Mesodermal cell (in vitro differentiated cells): ENCODE data around the gene PTPRG.

Source experiments
- H3K27ac ChIP-seq: 2 replicates; pipeline ENCODE4 v1.7.0; 2013; ENCODE audit warnings: mild to moderate bottlenecking, low read depth, low read length, moderate library complexity; ENCODE audit not compliant: severe bottlenecking
- H3K36me3 ChIP-seq: 2 replicates; pipeline ENCODE4 v1.7.1; 2013; ENCODE audit warnings: mild to moderate bottlenecking, low read length, moderate library complexity; ENCODE audit not compliant: control insufficient read depth, insufficient read depth
- H3K4me1 ChIP-seq: one replicate; pipeline ENCODE4 v1.7.1; 2013; ENCODE audit warnings: mild to moderate bottlenecking, low read length; ENCODE audit not compliant: insufficient read depth, control insufficient read depth, poor library complexity, severe bottlenecking
- H3K4me3 ChIP-seq: 2 replicates; pipeline ENCODE4 v1.7.0; 2013; ENCODE audit warnings: low read length, control low read depth, mild to moderate bottlenecking; ENCODE audit not compliant: insufficient read depth, poor library complexity, severe bottlenecking; ENCODE audit errors: extremely low read depth
- H3K9me3 ChIP-seq: 2 replicates; pipeline ENCODE4 v1.7.1; 2013; ENCODE audit warnings: mild to moderate bottlenecking, low read length, moderate library complexity; ENCODE audit not compliant: control insufficient read depth
- WGBS, 2 experiments: methylation state at CpG; one replicate each; pipeline ENCODE4 v1.1.5; 2013; ENCODE audit warnings: missing lambda C conversion rate in 2 of 2; ENCODE audit not compliant: insufficient coverage in 2 of 2; 5-methylcytosine and 5-hydroxymethylcytosine counted together

PTPRG gene

DNA sequence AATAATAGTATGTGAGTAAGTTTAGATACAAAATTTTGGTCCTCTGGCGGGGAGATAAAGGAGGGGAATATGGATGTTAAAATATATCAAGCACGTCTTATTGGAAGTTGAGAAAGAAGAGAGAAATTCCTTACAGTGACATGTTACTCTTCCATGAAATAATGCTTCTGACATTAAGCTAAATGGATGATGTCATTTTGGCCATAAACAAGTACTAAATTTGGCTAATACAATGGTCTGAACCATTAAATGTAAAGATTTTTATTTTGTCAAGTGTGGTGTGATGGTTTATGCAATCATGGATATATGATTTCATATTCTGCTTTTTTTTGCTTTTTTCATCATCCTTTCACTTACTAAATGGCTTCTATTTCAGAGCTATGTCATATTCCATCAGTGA, 406.6 kb downstream of the PTPRG start:
- Histone ChIP-seq H3K27ac (no peak overlapping the region), H3K4me1 (peaks cover 20% of the 10 kb centered on the region), H3K9me3 (no peaks in the 10 kb centered on the region), H3K4me3 (no peak overlapping the region), H3K36me3 (no peaks in the 10 kb centered on the region)
- no CpG with 5 or more reads among the region's 2 CpGs for WGBS, 2 experiments

GRCh38 chr3:61974662-61975061, 413.3 kb downstream of the PTPRG start:
- H3K4me3 ChIP-seq, result no peak overlapping the region
- no peaks in the 10 kb centered on the region for H3K9me3 ChIP-seq
- no peak overlapping the region for H3K27ac ChIP-seq
- H3K36me3 ChIP-seq, result no peaks in the 10 kb centered on the region
- peaks cover 5% of the 10 kb centered on the region for H3K4me1 ChIP-seq
- 83% methylated on average over 1 of the region's 2 CpGs; no CpG with 5 or more reads in 1 of the 2 experiments for WGBS, 2 experiments

DNA sequence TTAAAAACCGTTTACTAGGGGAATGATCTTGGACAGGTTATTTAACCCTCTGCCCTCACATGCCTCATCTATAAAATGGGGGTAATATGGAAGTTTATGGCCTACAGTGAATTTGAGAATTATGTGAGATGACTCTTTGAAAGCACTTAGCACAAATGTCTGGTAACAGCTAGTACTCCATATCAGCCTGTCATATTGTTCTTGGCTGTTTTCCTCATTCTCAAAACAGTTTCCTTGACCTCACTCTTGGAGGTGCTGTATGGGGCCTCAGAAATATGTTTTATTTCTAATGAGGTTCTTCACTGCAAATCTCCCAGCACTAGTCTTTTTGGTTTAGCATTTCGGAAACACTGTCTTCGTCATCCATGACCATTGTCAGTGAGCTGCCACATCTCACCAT, 413.8 kb downstream of the PTPRG start:
- Histone ChIP-seq H3K9me3 (no peaks in the 10 kb centered on the region), H3K4me1 (peaks cover 11% of the 10 kb centered on the region), H3K4me3 (no peak overlapping the region), H3K27ac (no peak overlapping the region), H3K36me3 (no peaks in the 10 kb centered on the region)
- WGBS, 2 experiments, result 83% methylated on average over 1 of the region's 3 CpGs; no CpG with 5 or more reads in 1 of the 2 experiments

DNA sequence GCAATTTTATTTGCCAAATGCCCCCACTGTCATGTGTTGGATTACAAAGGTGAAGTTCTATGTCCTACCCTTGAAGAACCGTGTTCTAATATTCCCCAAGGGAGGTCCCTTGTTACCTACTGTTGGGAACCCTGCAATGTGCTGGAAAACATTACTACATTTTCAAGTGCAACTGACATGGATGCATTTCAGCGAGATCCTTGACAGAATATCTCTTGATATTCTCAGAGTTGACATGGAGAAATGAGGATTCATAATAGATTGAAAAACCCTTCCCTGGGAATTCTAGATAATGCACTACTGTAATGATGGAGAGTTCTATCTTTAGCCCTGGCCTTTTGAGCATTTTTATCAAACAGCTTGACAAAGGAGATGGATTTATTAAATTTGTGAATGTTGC, 414.6 kb downstream of the PTPRG start:
- Histone ChIP-seq H3K4me3 (no peak overlapping the region), H3K9me3 (no peaks in the 10 kb centered on the region), H3K27ac (no peak overlapping the region), H3K36me3 (no peaks in the 10 kb centered on the region), H3K4me1 (peaks cover 12% of the 10 kb centered on the region)
- WGBS, 2 experiments, result 83% methylated on average over 2 of the region's 2 CpGs; no CpG with 5 or more reads in 1 of the 2 experiments

GRCh38 chr3:61978460-61979419, 417.4 kb downstream of the PTPRG start:
- no peak overlapping the region for H3K4me3 ChIP-seq
- peak overlapping the region; percentile 39 for H3K27ac ChIP-seq
- H3K4me1 ChIP-seq, result peaks cover 12% of the 10 kb centered on the region
- H3K36me3 ChIP-seq, result no peaks in the 10 kb centered on the region
- 90 to 100% methylated on average over 2 to 4 of the region's 8 CpGs for WGBS, 2 experiments
- H3K9me3 ChIP-seq, result no peaks in the 10 kb centered on the region

DNA sequence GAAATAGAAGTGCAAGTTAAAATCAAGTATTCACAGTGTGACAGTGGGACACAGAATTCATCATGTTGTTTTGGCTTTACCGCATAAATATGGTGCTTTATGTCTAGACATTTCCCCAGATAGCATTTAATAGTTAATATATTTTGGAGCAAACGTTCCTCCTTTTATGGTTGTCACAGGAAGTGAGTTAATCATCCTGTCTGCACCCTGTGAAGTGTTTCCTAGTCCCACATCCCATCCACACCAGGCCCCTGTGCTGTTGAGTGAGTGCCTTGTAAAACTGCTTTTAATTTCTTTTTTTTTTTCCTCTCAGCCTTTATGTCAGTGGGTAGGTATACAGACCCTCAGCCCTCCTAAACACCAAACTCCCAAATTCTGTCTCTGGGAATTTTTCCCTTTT, 418.3 kb downstream of the PTPRG start:
- Histone ChIP-seq H3K9me3 (no peaks in the 10 kb centered on the region), H3K4me1 (peaks cover 12% of the 10 kb centered on the region), H3K36me3 (no peaks in the 10 kb centered on the region), H3K27ac (peak overlapping the region; percentile 36), H3K4me3 (no peak overlapping the region)
- no CpG with 5 or more reads among the region's 2 CpGs for WGBS, 2 experiments

GRCh38 chr3:61980041-61980440, 418.7 kb downstream of the PTPRG start:
- Histone ChIP-seq H3K36me3 (no peaks in the 10 kb centered on the region), H3K4me3 (no peak overlapping the region), H3K27ac (peak overlapping the region; percentile 36), H3K9me3 (no peaks in the 10 kb centered on the region), H3K4me1 (peaks cover 16% of the 10 kb centered on the region)
- WGBS, 2 experiments, result 62 to 72% methylated on average over 4 of the region's 4 CpGs

- H3K4me3 ChIP-seq, result no peak overlapping the region
- 93 to 95% methylated on average over 3 to 6 of the region's 7 CpGs for WGBS, 2 experiments
- H3K27ac ChIP-seq, result no peak overlapping the region
- peaks cover 21% of the 10 kb centered on the region for H3K4me1 ChIP-seq
- H3K36me3 ChIP-seq, result no peaks in the 10 kb centered on the region
- H3K9me3 ChIP-seq, result no peaks in the 10 kb centered on the region
These were observed 419.7 kb downstream of the PTPRG start for GRCh38 chr3:61981060-61981459.

DNA sequence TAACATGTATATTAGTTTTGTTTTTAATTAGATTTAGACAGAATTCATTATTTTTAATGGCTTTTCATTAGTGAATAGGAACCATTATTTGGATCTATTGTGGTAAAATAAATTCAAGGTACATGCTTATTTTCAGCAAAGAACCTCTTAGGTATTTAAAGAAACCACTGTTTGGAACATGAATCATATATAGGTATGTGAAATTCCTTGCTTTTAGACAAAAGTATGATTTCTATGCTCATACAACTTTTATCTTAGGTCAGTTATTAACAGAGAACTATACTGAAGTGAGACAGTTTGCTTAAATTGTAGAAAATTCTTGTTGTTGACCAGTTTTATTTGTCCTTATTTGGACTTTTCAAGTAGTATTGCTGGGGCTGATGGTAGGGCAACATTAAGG, 422.1 kb downstream of the PTPRG start:
- peaks cover 21% of the 10 kb centered on the region for H3K4me1 ChIP-seq
- H3K36me3 ChIP-seq, result no peaks in the 10 kb centered on the region
- H3K4me3 ChIP-seq, result no peak overlapping the region
- H3K9me3 ChIP-seq, result no peaks in the 10 kb centered on the region
- H3K27ac ChIP-seq, result no peak overlapping the region

DNA sequence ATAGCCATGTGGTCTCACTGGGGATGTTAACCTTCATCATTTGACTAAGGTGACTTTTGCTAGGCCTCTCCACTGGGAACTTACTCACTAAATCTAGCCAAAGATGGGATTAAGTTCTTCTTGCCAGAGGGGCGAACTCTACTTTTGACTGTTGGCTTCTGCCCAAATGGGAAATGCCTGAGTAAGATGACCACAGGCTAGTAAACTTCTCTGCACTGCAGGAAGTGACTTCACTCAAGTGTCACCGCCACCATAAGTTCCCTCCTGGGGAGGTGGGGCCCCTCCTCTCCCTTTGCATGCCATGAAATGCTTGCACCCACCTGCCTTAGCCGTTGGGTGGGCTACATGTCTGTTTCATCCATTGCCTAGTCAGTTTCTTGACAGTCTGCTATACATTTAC, 423.6 kb downstream of the PTPRG start:
- H3K27ac ChIP-seq, result no peak overlapping the region
- H3K36me3 ChIP-seq, result no peaks in the 10 kb centered on the region
- no peaks in the 10 kb centered on the region for H3K9me3 ChIP-seq
- H3K4me3 ChIP-seq, result no peak overlapping the region
- peaks cover 12% of the 10 kb centered on the region for H3K4me1 ChIP-seq
- WGBS, 2 experiments, result 72 to 100% methylated on average over 1 to 3 of the region's 3 CpGs

DNA sequence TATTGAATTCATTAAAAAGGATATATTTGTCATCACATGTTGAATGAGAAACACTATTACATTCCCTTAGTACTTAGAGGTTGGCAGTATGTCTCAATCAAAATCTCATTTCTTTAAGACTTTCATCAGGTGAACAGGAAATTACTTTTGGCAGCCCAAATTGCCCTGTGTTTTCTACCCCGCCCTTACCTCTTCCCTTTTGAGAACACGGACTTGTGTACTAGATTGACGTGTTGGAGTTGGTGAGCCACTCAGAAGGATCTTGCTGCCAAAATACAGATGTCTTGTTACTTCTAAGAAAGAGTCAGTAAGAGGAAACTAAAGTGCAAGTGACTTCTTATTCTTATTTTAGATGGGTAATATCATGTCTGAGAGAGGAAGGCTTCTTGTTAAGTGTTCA, 425.1 kb downstream of the PTPRG start:
- Histone ChIP-seq H3K9me3 (no peaks in the 10 kb centered on the region), H3K36me3 (no peaks in the 10 kb centered on the region), H3K4me1 (peaks cover 9% of the 10 kb centered on the region), H3K27ac (no peak overlapping the region), H3K4me3 (no peak overlapping the region)
- 86 to 100% methylated on average over 1 to 2 of the region's 3 CpGs for WGBS, 2 experiments
